Inferior parietal cortex (tissue), 1 donor: Measurements from ENCODE around the gene SEMA3F.

ENCODE experiments used
- DNase-seq: peaks from one replicate; pipeline ENCODE4 v3.0.0-alpha.2; 2016; ENCODE audit errors: extremely low spot score

The SEMA3F gene

DNA sequence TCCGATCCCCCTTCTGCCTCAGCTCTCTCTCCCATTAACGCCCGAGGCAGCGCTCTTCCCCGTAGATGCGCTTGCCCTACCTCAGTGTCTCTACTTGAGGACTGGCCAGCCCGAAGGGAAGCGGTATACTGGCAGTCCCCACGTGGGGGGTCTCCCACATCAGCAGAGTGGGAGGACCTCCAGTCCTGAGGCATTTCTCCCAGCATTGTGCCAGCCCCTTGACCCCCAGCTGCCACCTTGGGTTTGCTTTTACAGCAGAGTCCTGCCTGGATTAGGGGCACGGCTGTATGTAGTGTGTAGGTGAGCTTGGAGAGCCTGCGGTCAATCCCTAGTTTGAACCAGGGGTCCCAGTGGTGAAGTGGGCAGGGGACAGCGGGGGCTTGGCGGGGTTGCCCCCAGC is 767 bp downstream of the SEMA3F start:
- DNase-seq, result no peak

DNA sequence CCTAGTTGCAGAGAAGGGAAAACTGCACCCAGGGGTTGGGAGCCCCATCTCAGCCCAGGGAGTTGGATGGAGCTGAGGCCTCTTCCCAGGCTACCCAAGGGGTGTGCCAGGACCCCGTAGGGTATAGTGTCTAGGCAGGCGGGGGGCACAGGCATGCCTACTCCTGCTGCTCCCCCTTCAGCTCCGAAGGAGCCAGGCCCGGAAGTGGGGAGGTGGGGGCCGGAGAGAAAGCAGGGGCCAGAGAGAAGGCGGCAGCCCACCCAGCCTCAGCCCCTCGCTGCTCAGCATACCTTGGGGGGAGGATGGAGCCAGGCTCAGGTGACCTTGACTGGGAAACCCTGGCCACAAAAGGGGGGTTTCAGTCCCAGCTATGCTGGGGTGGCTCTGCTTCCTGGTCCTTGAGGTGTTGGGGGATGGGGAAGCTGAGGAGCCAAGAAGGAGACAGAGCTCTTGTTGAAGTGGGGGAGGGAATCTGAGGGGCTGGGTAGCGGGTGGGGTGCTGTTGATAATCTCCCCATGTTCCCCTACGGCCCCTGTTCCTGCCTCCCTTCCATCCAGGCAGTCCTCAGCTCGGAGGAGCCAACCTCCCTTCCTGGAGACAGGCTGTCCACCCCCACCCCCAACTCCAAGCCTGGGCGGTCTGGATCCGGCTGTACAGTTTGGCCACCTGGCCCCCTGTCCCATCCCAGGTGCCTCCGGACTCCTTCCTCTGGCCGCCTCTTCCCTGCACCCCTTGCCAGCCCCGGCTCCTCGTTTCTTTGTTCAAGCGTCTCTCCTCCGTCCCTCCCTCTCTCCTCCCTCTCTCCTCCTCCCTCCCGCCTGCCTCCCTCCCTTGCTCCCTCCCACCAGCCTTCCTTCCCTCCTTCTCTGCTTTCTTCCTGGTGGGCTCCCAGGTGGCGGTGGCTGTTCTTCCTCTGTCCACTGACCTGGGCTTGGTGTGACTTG is 1.7 kb downstream of the SEMA3F start:
- DNase-seq, result no peak

DNA sequence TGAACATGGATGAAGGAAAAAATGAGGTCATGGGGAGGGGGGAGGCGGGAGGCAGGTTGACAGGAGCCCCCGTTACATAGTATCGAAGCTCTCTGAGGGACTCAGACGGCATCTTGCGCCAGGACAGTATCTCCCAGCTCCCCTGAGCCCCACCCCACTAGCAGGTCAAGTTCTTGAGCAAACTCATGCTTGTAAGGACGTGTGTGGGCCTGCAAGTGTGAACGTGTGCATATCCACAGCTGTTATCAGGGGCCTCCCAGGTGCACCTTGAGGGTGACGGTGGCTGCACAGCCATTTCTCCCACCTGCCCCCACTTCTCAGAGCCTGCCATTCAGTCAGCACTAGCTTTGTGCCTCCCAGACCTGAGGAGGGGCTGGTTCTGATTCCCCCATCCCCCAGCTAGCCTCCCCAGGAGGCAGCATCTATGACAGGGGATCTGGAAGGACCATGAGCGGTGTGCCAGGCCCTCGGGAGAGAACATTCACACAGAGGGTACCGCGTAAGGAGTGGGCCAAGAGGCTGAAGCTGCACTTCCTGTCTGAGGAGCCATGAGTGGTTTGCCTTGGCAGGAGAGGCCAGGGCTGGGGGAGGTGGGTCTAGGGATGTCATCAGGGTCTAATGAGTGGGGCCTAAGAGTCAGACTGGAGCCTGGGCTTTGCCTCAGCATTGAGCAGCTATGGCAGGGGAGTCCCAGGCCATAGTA is 2.9 kb downstream of the SEMA3F start:
- no peak for DNase-seq

DNA sequence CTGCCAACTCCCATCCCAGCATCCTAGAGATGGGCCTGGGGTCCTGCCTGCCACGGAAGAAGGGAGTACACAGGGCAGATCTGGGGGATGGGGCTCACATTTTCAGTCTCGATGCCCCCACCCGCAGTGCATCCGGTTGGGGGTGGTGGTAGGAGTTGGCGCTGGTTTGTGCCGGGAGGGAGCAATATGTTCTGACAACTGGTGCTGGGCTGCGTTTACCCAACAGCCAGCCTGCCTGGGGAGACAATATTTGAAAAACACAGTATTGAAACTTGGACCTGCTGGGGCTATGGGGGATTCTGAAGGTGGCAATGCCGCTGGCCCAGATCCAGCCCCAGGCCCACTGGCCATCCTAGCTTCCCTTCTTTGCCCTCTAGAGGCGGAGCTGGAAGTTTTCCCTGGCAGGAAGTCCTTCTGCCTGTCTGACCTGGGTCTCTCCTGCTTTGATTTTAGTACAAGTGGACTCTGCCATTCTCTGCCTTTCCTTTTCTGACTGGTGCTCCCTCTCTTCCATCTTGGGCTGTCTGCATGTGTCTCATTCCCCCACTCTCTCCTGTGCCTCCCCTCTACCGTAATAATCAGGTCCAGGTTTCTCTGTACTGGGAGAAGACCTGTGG is 3.5 kb downstream of the SEMA3F start:
- no peak for DNase-seq

DNA sequence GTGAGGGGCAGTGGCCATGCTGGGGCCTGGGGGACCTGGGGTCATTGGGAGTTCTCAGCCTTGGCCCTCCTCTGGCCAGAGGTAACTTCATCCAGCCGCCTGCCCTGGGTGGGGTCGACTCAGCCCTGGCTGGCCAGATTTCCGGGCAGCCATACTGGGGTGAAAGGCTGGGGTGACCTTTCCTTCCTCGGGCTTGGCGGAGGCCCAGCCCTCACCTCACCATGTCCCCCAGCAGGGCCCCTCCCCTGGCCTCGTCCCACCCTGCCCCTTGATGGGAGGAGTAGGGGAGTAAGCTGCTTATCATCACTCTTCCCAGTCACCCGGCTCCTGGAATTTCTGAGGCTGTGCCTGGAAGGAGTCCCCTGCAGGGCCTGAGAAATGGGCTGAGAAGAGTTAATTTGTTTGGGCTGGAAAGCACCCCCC is 5.4 kb downstream of the SEMA3F start:
- DNase-seq, result no peak

DNA sequence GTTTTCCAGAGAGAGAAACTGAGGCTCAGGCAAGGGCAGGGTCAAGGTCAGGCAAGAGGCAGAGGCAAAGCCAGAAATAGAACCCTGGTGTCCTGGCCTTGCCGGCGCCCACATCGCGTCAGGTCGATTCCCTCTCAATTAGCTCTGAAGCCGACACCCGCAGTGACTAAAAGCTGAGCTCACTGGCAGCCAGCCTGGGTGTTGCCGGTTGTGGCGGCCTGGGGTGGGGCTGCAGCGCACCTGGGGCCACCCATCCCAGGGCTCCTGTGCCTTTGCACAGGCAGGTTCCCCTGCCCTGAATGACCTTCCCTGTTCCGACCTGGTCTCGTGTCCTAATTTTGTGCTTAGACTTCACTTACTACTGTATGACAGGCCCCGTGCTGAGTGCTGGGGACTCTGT is 6.2 kb downstream of the SEMA3F start:
- DNase-seq, result no peak

DNA sequence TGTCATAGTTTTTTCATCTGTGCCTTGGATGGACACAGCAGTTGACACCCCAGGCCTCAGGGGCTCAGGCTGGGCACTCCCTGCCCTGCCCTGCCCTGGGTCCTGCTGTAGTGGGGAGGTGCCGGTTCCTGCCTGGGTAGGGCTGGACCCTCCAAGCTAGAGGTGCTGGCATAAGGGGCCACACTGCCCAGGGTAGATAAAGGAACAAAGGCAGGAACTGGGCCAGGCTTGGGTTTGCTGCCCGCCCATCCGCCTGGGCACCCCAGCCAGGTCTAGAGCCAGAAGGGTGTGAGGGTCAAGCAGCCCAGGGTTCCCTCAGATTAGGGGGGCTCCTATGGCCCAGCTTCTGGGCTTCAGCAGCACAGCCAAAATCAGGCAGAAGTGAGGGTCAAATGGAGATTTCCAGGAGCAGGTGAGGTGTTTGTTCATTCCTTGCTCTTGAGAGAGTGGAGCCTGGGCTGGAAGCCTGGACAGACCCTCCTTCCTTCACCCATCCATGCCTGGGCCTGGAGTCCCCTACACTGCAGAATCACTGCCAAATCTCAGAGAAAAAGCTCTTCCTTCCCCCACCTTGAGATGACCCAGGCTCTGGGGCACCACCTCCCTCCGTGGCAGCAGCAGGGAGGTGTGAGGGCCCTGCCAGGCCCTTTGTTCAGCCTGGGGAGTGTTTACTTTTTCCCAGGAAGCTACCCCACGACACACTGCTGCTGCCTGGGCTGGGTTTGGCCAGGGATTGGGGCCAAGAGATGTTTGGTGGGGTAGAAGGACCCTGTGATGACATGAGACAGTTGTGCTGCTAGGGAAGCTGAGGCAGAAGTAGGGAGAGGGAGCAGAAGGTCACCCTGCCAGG is 7.1 kb downstream of the SEMA3F start:
- DNase-seq, result no peak

DNA sequence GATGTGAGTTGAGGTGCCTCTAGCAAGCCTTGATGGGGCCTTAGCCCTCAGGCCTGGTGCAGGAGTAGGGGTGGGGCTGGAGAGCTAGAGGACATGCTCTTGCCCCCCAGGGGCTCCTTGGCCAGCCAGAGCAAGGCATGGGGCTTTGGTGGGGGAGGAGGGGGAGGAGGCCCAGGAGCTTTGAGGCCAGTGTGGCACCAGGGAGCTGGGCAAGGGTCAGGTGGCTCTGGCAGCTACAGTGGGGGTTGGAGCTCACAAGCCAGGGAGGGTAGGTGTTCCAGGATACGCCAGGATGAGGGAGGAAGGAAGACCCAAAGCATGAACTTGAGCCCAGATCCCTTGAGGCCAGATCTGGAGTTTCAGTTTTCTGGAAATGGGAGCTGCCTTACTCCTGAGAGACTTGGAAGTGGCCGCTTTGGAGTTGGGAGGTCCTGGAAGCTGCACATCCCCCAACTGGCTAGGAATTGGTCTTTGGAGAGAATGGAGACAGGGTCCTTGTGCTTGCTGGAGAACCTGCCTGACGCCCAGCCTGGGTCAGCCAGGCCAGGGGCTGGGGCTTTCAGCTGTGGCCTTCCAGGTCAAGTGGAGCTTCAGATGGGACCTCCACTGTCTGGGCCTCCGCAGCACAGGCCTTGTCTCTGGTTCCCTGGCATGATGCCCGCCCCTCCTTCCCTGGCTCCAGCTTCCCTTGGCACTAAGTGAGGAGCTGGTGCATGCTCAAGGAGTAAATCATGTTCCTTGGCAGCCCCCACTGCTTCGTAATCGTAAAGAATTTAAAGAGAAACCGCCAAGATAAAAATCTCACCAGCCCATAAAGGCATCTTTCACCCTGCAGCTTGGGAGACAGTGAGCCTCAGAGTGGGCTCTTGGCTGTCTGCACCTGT is 8.7 kb downstream of the SEMA3F start:
- peak; percentile 43 for DNase-seq

DNA sequence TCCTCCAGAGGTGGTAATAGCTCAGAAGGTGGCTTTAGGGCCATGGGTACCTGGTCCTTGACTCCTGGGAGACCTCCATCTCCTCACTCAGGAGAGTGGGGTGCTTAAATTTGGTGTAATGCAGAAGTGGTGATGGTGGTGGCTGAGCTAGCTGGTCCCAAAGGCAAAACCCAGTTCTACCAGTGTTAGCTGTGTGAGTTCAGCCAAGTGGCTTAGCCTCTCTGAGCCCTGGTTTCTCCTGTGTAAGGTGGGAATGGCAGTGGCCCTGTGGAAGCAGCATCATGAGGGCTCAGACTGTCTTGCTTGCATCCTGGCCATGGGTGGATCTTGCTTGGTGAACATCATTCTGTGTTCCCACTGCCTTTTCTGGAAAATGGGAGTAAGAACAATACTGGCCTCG is 9.4 kb downstream of the SEMA3F start:
- no peak for DNase-seq

DNA sequence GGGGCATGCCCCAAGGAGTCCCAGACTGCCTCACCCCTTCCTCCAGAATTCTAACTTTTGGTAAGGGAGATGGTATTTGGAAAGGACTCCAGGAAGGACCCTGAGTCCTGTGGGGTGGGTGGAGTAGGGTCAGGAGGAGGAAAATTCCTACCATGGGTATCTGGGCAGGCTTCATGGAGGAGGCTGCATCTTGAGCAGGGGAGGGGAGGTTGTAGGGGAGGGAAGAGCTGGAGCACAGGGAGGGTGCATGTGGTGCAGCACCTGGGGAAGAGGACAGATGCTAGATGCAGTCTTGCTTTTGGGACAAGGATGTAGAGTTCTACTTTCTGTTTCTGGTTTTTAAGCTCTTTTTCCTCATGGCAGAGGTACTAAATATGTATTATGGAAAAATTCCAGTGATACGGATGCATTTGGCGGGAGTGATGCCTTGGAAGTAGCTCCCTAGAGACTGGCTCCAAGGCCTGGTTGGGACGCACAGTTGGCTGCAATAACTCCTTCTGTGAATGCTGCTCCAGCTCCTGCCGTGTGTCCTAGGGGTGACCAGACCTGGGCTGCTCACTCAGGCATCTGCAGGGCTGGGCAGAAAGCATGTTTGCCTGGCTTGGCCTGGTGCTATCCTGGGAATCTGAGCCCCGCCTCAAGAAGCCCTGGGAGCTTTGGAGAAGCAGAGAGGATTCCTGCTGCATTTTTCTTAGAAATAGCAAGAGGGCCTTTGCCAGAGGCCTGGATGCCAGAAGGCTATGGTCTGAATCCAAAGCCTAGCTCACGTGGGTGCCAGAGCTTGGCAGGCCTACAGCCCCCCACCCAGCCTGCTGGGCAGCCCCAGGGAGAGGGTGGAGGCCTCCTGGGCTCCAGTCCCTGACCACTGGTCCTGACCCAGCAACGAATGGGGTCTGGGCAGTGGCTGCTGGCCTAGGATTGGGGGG is 10.1 kb downstream of the SEMA3F start:
- peak; percentile 20 for DNase-seq

DNA sequence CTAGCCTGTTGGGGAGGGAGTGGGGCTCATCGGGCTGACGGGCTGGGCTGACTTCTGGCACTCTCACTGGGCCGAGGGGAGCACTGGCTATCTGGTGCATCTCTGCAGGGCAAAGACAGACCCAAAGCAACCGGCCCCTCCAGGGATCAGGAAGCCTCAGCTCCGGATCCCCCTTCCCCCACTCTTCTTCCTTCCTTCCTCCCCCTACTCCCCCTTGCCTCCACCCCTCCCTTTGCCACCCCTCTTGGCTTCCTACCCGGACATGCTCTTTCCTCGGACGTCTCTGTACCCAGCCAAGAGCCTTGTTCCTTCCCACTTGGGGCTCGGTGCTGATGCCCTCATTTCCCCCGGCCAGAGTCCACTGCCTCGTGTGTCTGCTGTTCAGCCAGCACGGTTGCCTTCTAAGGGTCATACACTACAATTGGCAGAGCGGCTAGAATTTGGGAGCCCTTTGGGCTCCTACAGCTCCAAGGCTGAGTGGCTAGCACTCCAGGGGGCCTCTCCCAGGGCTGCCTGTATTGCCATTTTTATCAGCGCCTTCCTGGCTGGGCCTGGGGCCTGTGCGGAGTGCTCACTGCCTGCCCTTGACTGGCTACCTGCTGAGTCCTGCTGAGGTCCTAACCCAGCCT is 10.9 kb downstream of the SEMA3F start:
- DNase-seq, result no peak

DNA sequence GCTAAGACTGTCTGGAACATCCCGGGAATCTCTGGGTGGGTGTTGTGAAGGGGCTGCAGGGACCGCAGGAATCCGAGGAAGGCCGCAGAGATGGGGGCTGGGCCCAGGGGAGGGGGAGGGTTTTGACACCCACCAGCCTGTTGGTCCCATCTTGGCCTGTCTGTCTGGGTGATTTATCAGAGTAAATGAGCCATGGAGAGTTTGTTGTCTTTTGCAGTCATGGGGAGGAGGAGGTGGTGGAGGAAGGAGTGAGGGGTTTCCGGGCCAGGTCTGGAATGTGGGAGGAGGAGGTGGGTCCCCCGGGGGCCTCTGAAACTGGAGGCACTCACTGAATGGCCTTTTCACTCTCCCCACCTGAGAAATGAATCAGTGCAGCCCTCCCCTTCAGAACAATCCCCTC is 11.5 kb downstream of the SEMA3F start:
- DNase-seq, result no peak

DNA sequence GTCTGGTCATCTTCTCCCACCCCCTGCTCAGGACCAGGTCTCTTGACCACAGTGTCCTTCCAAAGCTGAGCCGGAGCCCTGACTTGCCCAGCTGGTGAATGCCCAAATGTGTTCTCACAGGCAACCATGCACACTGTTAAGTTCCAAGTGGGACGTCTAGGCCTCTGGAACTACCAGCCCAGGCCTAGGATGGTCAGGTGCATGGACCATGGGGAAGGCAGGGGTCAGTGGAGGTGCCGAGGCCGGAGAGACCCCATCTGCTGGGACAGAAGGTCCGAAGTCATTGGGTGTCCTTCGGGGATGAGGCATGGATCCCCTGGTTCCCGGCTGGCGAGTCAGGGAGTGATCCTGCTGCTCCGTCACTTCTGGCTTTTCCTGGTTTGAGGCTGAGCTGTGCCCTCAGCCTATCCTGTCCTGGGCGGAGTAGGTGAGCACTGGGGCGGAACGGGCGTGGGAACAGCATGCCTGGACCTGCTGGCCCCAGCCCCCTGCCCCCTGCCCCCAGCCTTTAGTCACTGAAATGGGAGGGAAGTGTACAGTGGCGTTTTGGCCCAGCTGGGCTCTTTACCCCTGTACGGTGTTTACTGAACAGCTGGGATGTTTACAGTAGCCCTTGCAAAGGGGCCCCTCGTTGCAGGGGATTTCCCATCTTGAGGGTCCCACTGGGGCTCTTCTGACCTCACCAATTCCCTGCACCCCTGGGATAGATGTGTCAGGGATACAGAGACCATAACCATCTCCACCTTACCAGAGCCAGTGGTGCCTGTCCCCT is 12.1 kb downstream of the SEMA3F start:
- no peak for DNase-seq

DNA sequence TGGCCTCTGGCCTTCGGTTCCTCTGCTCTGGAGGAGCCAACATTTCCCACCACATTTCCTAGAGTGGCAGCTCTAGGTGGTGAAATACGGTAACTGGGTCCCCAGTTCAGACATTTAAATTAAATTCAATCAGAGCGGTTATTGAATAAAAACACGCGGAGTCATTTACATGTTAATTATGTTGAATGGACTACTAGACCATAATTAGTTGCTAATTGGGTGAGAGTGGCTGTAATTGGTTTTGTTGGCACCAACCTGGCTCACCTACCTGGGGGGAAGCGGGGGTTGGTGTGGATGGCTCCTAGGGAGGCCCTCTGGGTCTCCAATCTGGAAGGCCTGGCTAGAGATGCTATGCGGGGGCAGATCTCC is 12.7 kb downstream of the SEMA3F start:
- no peak for DNase-seq

DNA sequence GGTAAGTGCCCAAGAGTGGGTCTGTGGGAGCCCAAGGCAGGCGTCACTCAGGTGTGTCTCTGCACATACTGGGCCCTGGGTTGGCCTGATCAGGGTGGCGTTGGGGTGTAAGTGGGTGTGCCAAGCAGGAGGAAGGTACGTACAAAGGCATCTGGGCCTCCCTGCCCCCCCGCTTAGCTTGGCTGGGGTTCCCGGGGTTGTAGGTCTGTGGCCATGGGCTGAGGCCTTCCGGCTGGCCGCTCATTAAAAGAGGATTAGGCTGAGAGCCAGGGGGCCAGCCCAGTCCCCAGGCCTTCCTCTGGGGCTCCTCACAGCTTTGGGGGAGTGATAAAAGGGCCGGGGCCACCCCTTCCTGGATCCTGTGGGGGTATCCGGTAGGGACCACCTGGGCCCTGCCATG is 13.3 kb downstream of the SEMA3F start:
- no peak for DNase-seq

DNA sequence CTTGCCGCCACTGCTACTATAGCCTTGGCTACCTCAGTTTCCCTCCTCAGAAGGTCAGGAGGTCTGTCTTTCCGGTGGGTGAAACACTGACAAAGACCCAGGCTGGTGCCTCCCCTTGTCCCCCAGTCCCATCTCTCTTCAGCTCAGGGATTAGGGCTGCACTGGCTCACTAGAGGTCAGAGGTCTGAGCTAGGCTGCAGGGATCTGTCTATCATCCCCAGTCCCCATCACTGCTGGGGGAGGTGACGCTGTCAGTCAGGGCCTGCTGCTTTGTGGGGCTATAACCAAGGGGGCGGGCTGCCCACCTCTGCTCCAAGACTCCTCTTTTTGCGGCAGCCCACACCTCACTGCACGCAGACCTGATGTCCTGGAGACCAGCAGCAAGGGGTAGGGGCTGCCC is 13.7 kb downstream of the SEMA3F start:
- DNase-seq, result no peak

DNA sequence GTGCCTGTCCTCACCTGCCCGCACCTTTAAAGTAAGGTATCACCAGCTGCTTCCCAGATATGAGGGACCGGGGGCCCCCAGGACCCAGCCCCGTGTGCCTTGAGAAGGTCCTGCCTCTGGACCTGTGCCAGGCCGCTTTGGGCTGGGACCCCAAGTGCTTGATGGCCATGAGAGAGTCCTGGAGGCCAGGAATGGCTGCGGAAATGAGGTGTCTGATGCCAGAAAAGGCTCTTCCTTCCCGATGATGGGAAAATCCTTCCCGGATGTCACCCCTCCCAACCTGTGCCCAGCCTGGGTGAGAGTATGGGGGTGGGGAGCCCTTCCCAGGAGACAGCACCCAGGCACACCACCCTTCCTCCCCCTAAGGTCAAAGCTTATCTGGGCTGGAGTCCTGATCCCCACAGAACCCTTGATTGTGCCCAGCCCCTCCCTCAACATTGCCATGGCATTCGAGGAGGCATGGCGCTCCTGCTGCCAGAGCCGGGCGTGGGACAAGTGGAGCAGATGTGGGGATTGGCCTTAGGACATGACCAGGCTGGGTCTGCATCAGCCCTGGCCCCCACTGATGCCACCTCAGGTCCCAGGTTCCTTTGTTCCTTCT is 14.2 kb downstream of the SEMA3F start:
- no peak for DNase-seq

DNA sequence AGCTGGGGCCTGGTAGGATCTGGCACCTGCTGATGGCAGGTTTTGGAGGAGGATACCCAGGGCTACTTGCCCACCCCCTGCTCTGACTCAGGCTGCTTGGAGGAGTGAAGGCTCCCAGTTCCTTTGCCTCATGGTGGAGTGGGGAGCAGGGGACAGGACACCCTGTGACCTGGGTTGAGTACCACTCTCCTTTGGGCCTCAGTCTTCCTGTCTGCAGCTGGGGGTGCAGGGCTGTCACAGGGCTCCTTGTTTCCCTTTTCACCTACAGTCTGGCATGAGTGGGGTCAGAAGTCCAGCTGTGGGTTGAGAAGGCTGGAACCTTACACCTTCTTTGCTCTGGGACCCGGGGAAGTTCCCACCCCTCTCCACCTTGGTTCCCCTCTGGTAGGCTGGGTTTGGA is 14.7 kb downstream of the SEMA3F start:
- DNase-seq, result no peak
